ENCODE results near the gene ARMC7. TPM values are rescaled to one million over a fixed set of nuclear protein-coding genes. Genes with fewer than 3 reads are reported as not detected.

ARMC7 gene
- total and polyA plus RNA-seq, 11 donors = 3.9 to 7.9 (median 5.2) TPM

DNA sequence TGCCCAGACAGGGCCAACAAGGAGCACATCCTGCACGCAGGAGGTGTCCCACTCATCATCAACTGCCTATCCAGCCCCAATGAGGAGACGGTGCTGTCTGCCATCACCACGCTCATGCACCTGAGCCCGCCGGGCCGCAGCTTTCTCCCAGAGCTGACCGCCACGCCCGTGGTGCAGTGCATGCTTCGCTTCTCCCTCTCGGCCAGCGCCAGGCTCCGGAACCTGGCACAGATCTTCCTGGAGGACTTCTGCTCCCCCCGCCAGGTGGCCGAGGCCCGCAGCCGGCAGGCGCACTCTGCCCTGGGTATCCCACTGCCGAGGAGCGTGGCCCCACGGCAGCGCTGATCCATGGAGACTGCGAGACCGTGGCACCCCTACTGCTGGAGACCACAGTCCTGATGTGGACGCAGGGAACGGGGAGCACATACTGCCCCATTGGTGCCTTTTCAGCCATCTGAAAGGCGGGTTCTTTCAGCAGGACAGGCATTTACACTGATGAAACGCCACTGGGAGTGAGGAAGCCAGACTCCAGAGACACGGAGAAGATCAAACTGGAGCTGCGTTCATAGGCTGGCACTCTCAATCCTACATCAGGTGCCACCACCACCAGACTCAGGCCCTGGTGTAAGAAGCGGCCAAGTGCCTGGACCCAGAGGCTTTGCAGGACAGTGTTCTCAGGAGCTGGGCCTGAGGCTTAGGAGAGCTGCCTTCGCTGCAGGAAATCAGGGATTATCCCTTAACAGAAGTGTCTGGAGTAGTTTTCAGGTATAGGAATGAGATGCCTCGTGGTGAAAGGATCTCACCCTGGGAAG is 19.1 kb downstream of the ARMC7 start:
- Histone ChIP-seq H3K4me3 (no peak overlapping the region), H3K9me3 (no peaks in the 10 kb centered on the region), H3K27me3 (no peaks in the 10 kb centered on the region), H3K27ac (no peak overlapping the region), H3K4me1 (peaks cover 0 to 39% (median 15%) of the 10 kb centered on the region in 12 donors), H3K36me3 (peaks cover 0 to 19% (median 11%) of the 10 kb centered on the region in 9 donors)
- TF ChIP-seq CTCF (IDR thresholded peaks at IDR 0.05) (no peak), POLR2A (IDR thresholded peaks at IDR 0.05) (no peak)
- WGBS, 4 donors = 84 to 92% (median 89%) methylated on average over 17 to 33 of the region's 33 CpGs
- intact Hi-C loops (cut with DNase I) = loop anchor here in 1 of 10 donors (10.0 kb wide), 1 partner anchor 164 kb away; no protein-coding TSS in a partner anchor
- ATAC-seq (no peak), DNase-seq (no peak)

- TF ChIP-seq POLR2A (IDR thresholded peaks at IDR 0.05) (no peak), CTCF (IDR thresholded peaks at IDR 0.05) (no peak)
- H3K27me3 ChIP-seq = no peaks in the 10 kb centered on the region
- H3K4me3 ChIP-seq = no peak overlapping the region
- H3K36me3 ChIP-seq = peaks cover 0 to 19% (median 11%) of the 10 kb centered on the region in 9 donors
- WGBS, 4 donors = 90 to 94% (median 93%) methylated on average over 9 of the region's 9 CpGs
- H3K4me1 ChIP-seq = peaks cover 0 to 33% (median 10%) of the 10 kb centered on the region in 12 donors
- DNase-seq = no peak
- no peaks in the 10 kb centered on the region for H3K9me3 ChIP-seq
- no peak overlapping the region for H3K27ac ChIP-seq
- ATAC-seq = no peak
- intact Hi-C loops (cut with DNase I) = loop anchor here in 1 of 10 donors (10.0 kb wide), 1 partner anchor 165 kb away; no protein-coding TSS in a partner anchor
These were observed 19.8 kb downstream of the ARMC7 start for GRCh38 chr17:75129576-75129975.

DNA sequence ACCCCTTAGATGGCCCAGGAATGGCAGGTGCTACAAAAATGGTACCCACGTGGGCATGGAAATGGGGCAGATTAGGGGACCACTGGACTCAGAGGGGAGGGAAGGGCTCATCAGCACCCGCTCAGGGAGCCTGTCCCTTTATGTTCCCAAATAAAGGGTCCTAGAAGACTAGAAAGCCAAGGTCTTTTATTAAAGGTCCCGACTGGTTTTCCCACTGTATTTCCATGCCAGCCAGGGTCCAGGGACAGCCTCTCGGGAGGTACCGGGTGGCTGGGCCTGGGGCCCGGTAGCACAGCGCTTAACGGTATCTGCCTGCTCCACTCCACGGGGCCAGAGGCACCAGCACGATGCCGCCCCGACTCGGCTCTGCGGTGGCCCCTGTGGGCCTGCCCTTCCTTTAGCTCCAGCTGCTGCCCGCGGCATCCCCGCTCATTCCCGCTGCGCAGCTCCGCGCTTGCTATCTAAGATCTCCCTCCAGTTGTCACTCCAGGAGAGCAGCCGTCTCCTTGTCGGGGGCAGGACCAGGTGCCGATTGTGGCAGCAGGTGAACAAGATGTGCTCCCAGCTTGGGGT is 20.4 kb downstream of the ARMC7 start:
- Histone ChIP-seq H3K36me3 (peaks cover 0 to 19% (median 11%) of the 10 kb centered on the region in 9 donors), H3K27ac (peak overlapping the region in 5 of 12 donors; percentile 71 to 95 (median 89)), H3K9me3 (no peaks in the 10 kb centered on the region), H3K4me1 (peaks cover 0 to 27% (median 8%) of the 10 kb centered on the region in 12 donors), H3K27me3 (no peaks in the 10 kb centered on the region), H3K4me3 (peak overlapping the region in 6 of 12 donors; percentile 45 to 94 (median 76))
- ATAC-seq (no peak), DNase-seq (no peak)
- intact Hi-C loops (cut with DNase I) = loop anchor here in 1 of 10 donors (2.0 kb wide), 1 partner anchor 15 kb away; no protein-coding TSS in a partner anchor
- TF ChIP-seq CTCF (IDR thresholded peaks at IDR 0.05) (no peak), POLR2A (IDR thresholded peaks at IDR 0.05) (no peak)
- WGBS, 4 donors = 79 to 82% (median 79%) methylated on average over 24 of the region's 24 CpGs

Data from heart left ventricle (tissue), 16 donors.